ENCODE results near the gene TLCD5. TPM values are rescaled to one million over a fixed set of nuclear protein-coding genes. Genes with fewer than 3 reads are reported as not detected.

TLCD5 gene
- total RNA-seq, 1 experiment from 2014 or later: 8.3 TPM

- TF ChIP-seq PREB (CRISPR knock-in tag; IDR thresholded peaks at IDR 0.05; ENCODE audit: borderline replicate concordance): no peak
Measured at GRCh38 chr11:120358729-120359128, 33.6 kb downstream of the TLCD5 start (continued).

GRCh38 chr11:120363436-120363835 lies 38.3 kb downstream of the TLCD5 start:
- no peak for ATAC-seq
- Mint-ChIP-seq H3K4me3 (no peak overlapping the region), H3K36me3 (peaks cover 12% of the 10 kb centered on the region), H3K9me3 (peaks cover 16% of the 10 kb centered on the region), H3K4me1 (no peaks in the 10 kb centered on the region), H3K27me3 (ENCODE audit: low read depth) (no peaks in the 10 kb centered on the region; the same call in 1 of the 2 replicates), H3K27ac (no peak overlapping the region)
- no peak for DNase-seq (ENCODE audit: low spot score)
- CTCF ChIA-PET: no interaction called here
- TF ChIP-seq ZNF396 (CRISPR knock-in tag; IDR thresholded peaks at IDR 0.05; ENCODE audit: borderline replicate concordance): no peak
- TF ChIP-seq E2F5 (CRISPR knock-in tag; IDR thresholded peaks at IDR 0.05): no peak
- no peak for TF ChIP-seq ELF4 (CRISPR knock-in tag; IDR thresholded peaks at IDR 0.05; ENCODE audit: low read depth)
- TF ChIP-seq NR1H2 (CRISPR knock-in tag; IDR thresholded peaks at IDR 0.05): no peak
- TF ChIP-seq ATF3 (CRISPR knock-in tag; conservative IDR thresholded peaks at IDR 0.05): no peak
- no peak for TF ChIP-seq ZSCAN18 (CRISPR knock-in tag; IDR thresholded peaks at IDR 0.05)
- TF ChIP-seq ZNF232 (CRISPR knock-in tag; IDR thresholded peaks at IDR 0.05): no peak
- TF ChIP-seq ZNF423 (CRISPR knock-in tag; IDR thresholded peaks at IDR 0.05): no peak
- TF ChIP-seq ZNF263 (CRISPR knock-in tag; IDR thresholded peaks at IDR 0.05; ENCODE audit: low read depth): no peak
- TF ChIP-seq AR (CRISPR knock-in tag; IDR thresholded peaks at IDR 0.05): no peak
- no peak for TF ChIP-seq EMX1 (CRISPR knock-in tag; IDR thresholded peaks at IDR 0.05)
- no peak for TF ChIP-seq CBFB (CRISPR knock-in tag; IDR thresholded peaks at IDR 0.05; ENCODE audit: low read depth)
- no peak for TF ChIP-seq ZNF281 (CRISPR knock-in tag; IDR thresholded peaks at IDR 0.05)
- TF ChIP-seq SMAD4 (CRISPR knock-in tag; IDR thresholded peaks at IDR 0.05): no peak
- TF ChIP-seq OVOL2 (CRISPR knock-in tag; IDR thresholded peaks at IDR 0.05; ENCODE audit: borderline replicate concordance): no peak
- POLR2A ChIA-PET: no interaction called here

All from WTC11 (cell line).